22Rv1 (cell line): ENCODE results near the gene LRCH3.

ENCODE experiments used
- CTCF ChIP-seq: fragments of 450-650 bp; IDR thresholded peaks from 2 replicates; pipeline ENCODE4 v1.5.1; 2017; ENCODE audit warnings: mild to moderate bottlenecking
- ZFX ChIP-seq: fragments of 450-650 bp; IDR thresholded peaks from 2 replicates; pipeline ENCODE4 v1.6.1; 2017; ENCODE audit warnings: antibody characterized with exemption, borderline replicate concordance

GRCh38 chr3:197906023-197906849, 115.2 kb downstream of the LRCH3 start:
- peak; percentile 98 for TF ChIP-seq CTCF
- no peak for TF ChIP-seq ZFX
